Common myeloid progenitor, CD34-positive (primary cell): ENCODE results near the gene UBQLN4. TPM values are rescaled to one million over a fixed set of nuclear protein-coding genes. Genes with fewer than 3 reads are reported as not detected.
A peak's percentile ranks its signal among the peaks of the same experiment; 100 is the strongest.

Experiments used
- CTCF ChIA-PET: fragments of 350-600 bp; sonication (Branson Sonifier 250); formaldehyde crosslinking; loops from one replicate; lab custom pipeline; 2021; ENCODE audit warnings: antibody characterized with exemption; lab: Charles Lee
- POLR2A ChIA-PET: fragments of 350-600 bp; sonication (Branson Sonifier 250); formaldehyde crosslinking; loops from one replicate; lab custom pipeline; 2021; ENCODE audit warnings: antibody characterized with exemption; lab: Charles Lee
- DNase-seq, 3 donors: peaks; one replicate each; pipeline versions ENCODE4 v3.0.0 to v3.0.0-alpha.2; 2013
- H3K27ac ChIP-seq, 2 experiments: 1 replicate in 1 of 2; 2 replicates in 1 of 2; pipeline ENCODE4 v1.7.0; 2013; ENCODE audit warnings: inconsistent platforms in 2 of 2, low read length in 2 of 2, mild to moderate bottlenecking in 2 of 2, low read depth in 1 of 2, moderate library complexity in 1 of 2; ENCODE audit not compliant: severe bottlenecking in 2 of 2, insufficient read depth in 1 of 2, poor library complexity in 1 of 2
- H3K27me3 ChIP-seq, 5 experiments: replicated peaks in 2 of 5; 1 replicate in 3 of 5; 2 replicates in 2 of 5; pipeline versions ENCODE4 v1.6.1 to v1.7.0; 2013; ENCODE audit warnings: low read length in 4 of 5, mild to moderate bottlenecking in 2 of 5, moderate library complexity in 2 of 5, inconsistent platforms in 1 of 5; ENCODE audit not compliant: insufficient read depth in 5 of 5, control insufficient read depth in 4 of 5
- H3K36me3 ChIP-seq, 4 experiments: 1 replicate in 2 of 4; 2 replicates in 2 of 4; pipeline versions ENCODE4 v1.6.1 to v1.7.0; 2013; ENCODE audit warnings: low read length in 3 of 4, control low read depth in 1 of 4, mild to moderate bottlenecking in 1 of 4; ENCODE audit not compliant: control insufficient read depth in 4 of 4, insufficient read depth in 4 of 4
- H3K4me1 ChIP-seq, 4 experiments: 1 replicate in 3 of 4; 2 replicates in 1 of 4; pipeline versions ENCODE4 v1.6.1 to v1.7.1; 2013; ENCODE audit warnings: low read length in 3 of 4, mild to moderate bottlenecking in 3 of 4, control low read depth in 1 of 4, inconsistent platforms in 1 of 4, moderate library complexity in 1 of 4; ENCODE audit not compliant: control insufficient read depth in 4 of 4, insufficient read depth in 4 of 4; ENCODE audit errors: control extremely low read depth in 1 of 4
- H3K4me3 ChIP-seq, 7 experiments: 1 replicate in 4 of 7; 2 replicates in 3 of 7; pipeline versions ENCODE4 v1.5.1 to v1.7.0; 2013; ENCODE audit warnings: mild to moderate bottlenecking in 7 of 7, low read length in 6 of 7, moderate library complexity in 6 of 7, inconsistent platforms in 2 of 7, low read depth in 2 of 7, control low read depth in 1 of 7; ENCODE audit not compliant: insufficient read depth in 4 of 7, control insufficient read depth in 1 of 7; ENCODE audit errors: extremely low read depth in 1 of 7
- H3K9me3 ChIP-seq, 5 experiments: 1 replicate in 4 of 5; 2 replicates in 1 of 5; pipeline versions ENCODE4 v1.6.1 to v1.7.1; 2013; ENCODE audit warnings: low read length in 4 of 5, mild to moderate bottlenecking in 2 of 5, inconsistent platforms in 1 of 5, low read depth in 1 of 5, moderate library complexity in 1 of 5; ENCODE audit not compliant: control insufficient read depth in 4 of 5, insufficient read depth in 2 of 5; ENCODE audit errors: control extremely low read depth in 1 of 5
- WGBS: methylation state at CpG from one replicate; pipeline ENCODE4 v1.1.5; 2013; ENCODE audit not compliant: insufficient coverage; 5-methylcytosine and 5-hydroxymethylcytosine counted together
- polyA plus RNA-seq: library from polyadenylated mRNA; unstranded; fragments of 120-200 nt; gene quantifications from one replicate; pipeline ENCODE4 v1.2.1, GENCODE V29; 2013

UBQLN4 gene
- polyA plus RNA-seq = 29.1 TPM

GRCh38 chr1:156053768-156054499 is at the start of gene UBQLN4:
Gene UBQLN4 (minus strand): TSS chr1:156053798. CDS start chr1:156053701, 97 bp downstream.
- ChIA-PET POLR2A (interaction anchor here (0.6 to 1.3 kb wide), 4 partner anchors 9 to 120 kb away, joined by 3 to 4 read pairs (median 4); partner anchors contain the start of gene KHDC4), CTCF (interaction anchor here (0.9 to 1.4 kb wide), 5 partner anchors 9 to 29 kb away, joined by 3 to 6 read pairs (median 3); no protein-coding TSS in a partner anchor)
- Histone ChIP-seq H3K4me1 (peaks cover 8 to 31% (median 22%) of the 10 kb centered on the region in 4 experiments), H3K27ac (peak within 1 kb of the TSS; percentile 68 to 92), H3K4me3 (peak within 1 kb of the TSS; percentile 84 to 99 (median 95)), H3K27me3 (no peaks in the 10 kb centered on the region), H3K9me3 (no peaks in the 10 kb centered on the region), H3K36me3 (peaks cover 5 to 43% (median 21%) of the 10 kb centered on the region in 4 experiments)
- WGBS = 0% methylated on average over 31 of the region's 49 CpGs
- DNase-seq = peak; percentile 86 to 93 (median 92)

- no peak for DNase-seq
- WGBS = 87% methylated on average over 12 of the region's 16 CpGs
- CTCF ChIA-PET = interaction anchor here (0.8 to 29.6 kb wide), 4 partner anchors 8 to 220 kb away, joined by 3 to 1191 read pairs (median 55); partner anchors contain the start of gene LMNA
Observed at GRCh38 chr1:156102633-156103511, 49.3 kb upstream of the UBQLN4 start.

GRCh38 chr1:156101880-156102279 is 48.3 kb upstream of the UBQLN4 start:
- Histone ChIP-seq H3K4me3 (no peak overlapping the region), H3K27ac (no peak overlapping the region), H3K4me1 (peaks cover 6 to 62% (median 57%) of the 10 kb centered on the region in 4 experiments), H3K27me3 (peaks cover 0 to 14% (median 10%) of the 10 kb centered on the region in 5 experiments), H3K9me3 (no peaks in the 10 kb centered on the region), H3K36me3 (no peaks in the 10 kb centered on the region)
- ChIA-PET CTCF (interaction anchor here (0.8 to 29.6 kb wide), 3 partner anchors 7 to 123 kb away, joined by 3 to 1191 read pairs (median 107); partner anchors contain the start of gene LMNA), POLR2A (interaction anchor here (0.6 to 0.7 kb wide), 2 partner anchors 41 to 63 kb away, joined by 3 read pairs; no protein-coding TSS in a partner anchor)
- no peak for DNase-seq
- WGBS = 91% methylated on average over 4 of the region's 6 CpGs

More at GRCh38 chr1:156102633-156103511, 49.3 kb upstream of the UBQLN4 start:
- POLR2A ChIA-PET = interaction anchor here (0.7 to 3.5 kb wide), 3 partner anchors 12 to 62 kb away, joined by 3 to 27 read pairs (median 5); partner anchors contain the start of gene LMNA
- H3K4me3 ChIP-seq = peak overlapping the region in 3 of 7 experiments; percentile 14 to 64 (median 28)
- no peaks in the 10 kb centered on the region for H3K9me3 ChIP-seq
- peak overlapping the region in 1 of 2 experiments; percentile 92 for H3K27ac ChIP-seq
- peaks cover 7 to 57% (median 53%) of the 10 kb centered on the region in 4 experiments for H3K4me1 ChIP-seq
- peaks cover 0 to 16% (median 10%) of the 10 kb centered on the region in 5 experiments for H3K27me3 ChIP-seq
- H3K36me3 ChIP-seq = no peaks in the 10 kb centered on the region

DNA sequence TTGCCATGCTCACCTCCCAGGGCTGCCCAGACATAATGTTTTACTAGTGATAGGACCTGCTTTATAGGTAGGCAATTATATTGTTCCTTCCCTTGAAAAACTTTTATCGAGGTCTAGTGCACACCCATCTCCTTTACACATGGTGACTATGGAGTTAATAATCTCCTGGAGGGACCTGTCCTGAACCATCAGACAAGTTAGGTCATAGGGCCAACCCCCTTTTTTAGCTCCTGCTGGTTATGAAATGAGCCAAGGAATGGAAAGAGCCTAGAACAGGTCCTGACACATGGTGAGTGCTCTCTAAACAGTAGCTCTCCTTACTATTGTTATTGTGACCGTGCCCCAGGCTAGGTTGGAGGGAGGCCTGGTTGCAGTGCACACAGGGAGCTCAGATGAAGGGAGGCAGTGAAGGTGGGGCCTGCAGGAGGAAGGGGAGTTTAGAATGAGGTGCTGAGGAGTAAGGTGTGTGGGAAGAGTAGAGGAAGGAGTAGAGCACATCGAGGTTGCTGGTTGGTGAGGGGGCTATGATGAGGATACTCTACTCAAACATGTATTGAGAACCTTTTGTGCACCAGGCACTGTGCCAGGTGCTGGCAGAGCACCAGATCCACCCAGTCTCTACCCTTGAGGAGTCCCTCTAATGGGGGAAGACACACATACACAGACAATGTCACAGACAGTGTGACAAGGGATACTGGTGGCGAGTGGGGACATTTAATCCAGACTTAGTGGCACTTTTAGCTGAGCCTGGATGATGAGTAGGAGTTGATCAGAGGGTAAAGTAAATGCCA is 46.8 kb upstream of the UBQLN4 start:
- peaks cover 2 to 63% (median 56%) of the 10 kb centered on the region in 4 experiments for H3K4me1 ChIP-seq
- H3K27me3 ChIP-seq = peaks cover 0 to 16% (median 10%) of the 10 kb centered on the region in 5 experiments
- H3K4me3 ChIP-seq = no peak overlapping the region
- no peaks in the 10 kb centered on the region for H3K9me3 ChIP-seq
- CTCF ChIA-PET = interaction anchor here (0.7 to 29.6 kb wide), 5 partner anchors 5 to 217 kb away, joined by 3 to 1191 read pairs (median 107); partner anchors contain the start of gene LMNA
- POLR2A ChIA-PET = interaction anchor here (2.1 kb wide), 1 partner anchor 26 kb away, joined by 7 read pairs; no protein-coding TSS in a partner anchor
- 94% methylated on average over 4 of the region's 4 CpGs for WGBS
- H3K36me3 ChIP-seq = no peaks in the 10 kb centered on the region
- H3K27ac ChIP-seq = no peak overlapping the region
- no peak for DNase-seq

DNA sequence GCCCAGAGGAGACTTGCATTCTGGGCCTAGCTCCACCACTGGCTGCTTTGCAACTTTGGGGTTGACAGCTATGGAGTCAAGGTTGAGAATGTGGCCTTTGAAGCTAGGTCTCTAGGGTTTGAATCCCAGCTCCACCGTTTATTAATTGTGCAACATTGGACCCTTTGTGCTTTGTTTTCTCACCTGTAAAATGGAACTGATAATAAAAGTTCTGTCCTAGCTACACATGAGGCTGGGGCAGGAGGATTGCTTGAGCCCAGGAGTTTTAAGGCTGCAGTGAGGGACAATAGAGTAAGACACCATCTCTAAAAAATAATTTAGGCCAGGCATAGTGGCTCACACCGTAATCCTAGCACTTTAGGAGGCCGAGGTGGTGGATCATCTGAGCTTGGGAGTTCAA is 45.7 kb upstream of the UBQLN4 start:
- Histone ChIP-seq H3K27me3 (peaks cover 0 to 17% (median 10%) of the 10 kb centered on the region in 5 experiments), H3K9me3 (no peaks in the 10 kb centered on the region), H3K4me1 (peaks cover 0 to 51% (median 45%) of the 10 kb centered on the region in 4 experiments), H3K4me3 (no peak overlapping the region), H3K27ac (no peak overlapping the region), H3K36me3 (no peaks in the 10 kb centered on the region)
- CTCF ChIA-PET = interaction anchor here (0.9 to 29.6 kb wide), 4 partner anchors 6 to 218 kb away, joined by 3 to 1191 read pairs (median 58); partner anchors contain the start of gene LMNA
- WGBS = 88% methylated on average over 1 of the region's 3 CpGs
- POLR2A ChIA-PET = interaction anchor here (1.1 to 3.0 kb wide), 3 partner anchors 15 to 30 kb away, joined by 3 to 18 read pairs (median 7); partner anchors contain the start of gene LMNA
- DNase-seq = no peak
